IMR-90 (cell line): Measurements from ENCODE around the gene WWC2. TPM values are rescaled to one million over a fixed set of nuclear protein-coding genes. Genes with fewer than 3 reads are reported as not detected.

Experiments used
- ATAC-seq: fragments of 200-7000 bp; cut with Tn5 transposase; 2 replicates; pipeline ENCODE4 v1.9.1; 2020; ENCODE audit warnings: low read depth, mild to moderate bottlenecking, moderate library complexity
- BruUV-seq: library from RNA; stranded (reverse); fragments of 400-500 nt; replicated peaks from 2 replicates; lab custom pipeline; 2021; lab: Mats Ljungman, UMichigan
- CTCF ChIA-PET: fragments of 300-600 bp; formaldehyde crosslinking; extraction: SDS; loops from one replicate; lab custom pipeline; 2021; ENCODE audit warnings: antibody characterized with exemption; lab: Yijun Ruan, JAX
- POLR2A ChIA-PET: fragments of 300-600 bp; sonication (Branson Sonifier 250); formaldehyde crosslinking; loops from one replicate; lab custom pipeline; 2022; ENCODE audit warnings: antibody characterized with exemption; ENCODE audit not compliant: unreplicated experiment; lab: Charles Lee
- DNase-seq: peaks from one replicate; pipeline ENCODE4 v3.0.0; 2013
- H2AFZ ChIP-seq: replicated peaks from 2 replicates; pipeline ENCODE3; 2013; ENCODE audit warnings: low read length, mild to moderate bottlenecking; ENCODE audit not compliant: poor library complexity
- H2AK5ac ChIP-seq: 2 replicates; pipeline ENCODE4 v1.6.1; 2013; ENCODE audit warnings: low read depth, low read length, inconsistent platforms
- H2AK9ac ChIP-seq: replicated peaks from 2 replicates; pipeline ENCODE3; 2013; ENCODE audit warnings: mild to moderate bottlenecking, low read depth, low read length, moderate library complexity; ENCODE audit not compliant: poor library complexity
- H2BK120ac ChIP-seq: 2 replicates; pipeline ENCODE4 v1.6.1; 2013; ENCODE audit warnings: low read depth, low read length, inconsistent platforms
- H2BK15ac ChIP-seq: 3 replicates; pipeline ENCODE4 v1.6.1; 2013; ENCODE audit warnings: low read depth, low read length, inconsistent platforms
- H2BK20ac ChIP-seq: 2 replicates; pipeline ENCODE4 v1.6.1; 2013; ENCODE audit warnings: low read depth, mild to moderate bottlenecking, inconsistent platforms, low read length, moderate library complexity
- H2BK5ac ChIP-seq: 2 replicates; pipeline ENCODE4 v1.6.1; 2013; ENCODE audit warnings: mild to moderate bottlenecking, low read depth, low read length, inconsistent platforms; ENCODE audit not compliant: poor library complexity, severe bottlenecking
- H3K14ac ChIP-seq: replicated peaks from 2 replicates; pipeline ENCODE4 v1.6.1; 2013; ENCODE audit warnings: low read depth, low read length, inconsistent platforms
- H3K18ac ChIP-seq: 2 replicates; pipeline ENCODE4 v1.6.1; 2013; ENCODE audit warnings: low read depth, low read length, control low read depth
- H3K23ac ChIP-seq: 2 replicates; pipeline ENCODE4 v1.6.1; 2013; ENCODE audit warnings: low read depth, low read length, inconsistent platforms
- H3K27ac ChIP-seq: 2 replicates; pipeline ENCODE4 v1.5.1; 2013; ENCODE audit warnings: mild to moderate bottlenecking, control low read depth, low read length; ENCODE audit not compliant: insufficient read depth
- H3K27me3 ChIP-seq: 2 replicates; pipeline ENCODE4 v1.6.1; 2013; ENCODE audit warnings: low read length; ENCODE audit not compliant: control insufficient read depth, insufficient read depth
- H3K36me3 ChIP-seq: 2 replicates; pipeline ENCODE4 v1.6.1; 2013; ENCODE audit warnings: low read length, mixed read lengths; ENCODE audit not compliant: control insufficient read depth, insufficient read depth
- H3K4ac ChIP-seq: 2 replicates; pipeline ENCODE4 v1.6.1; 2013; ENCODE audit warnings: low read depth, low read length, inconsistent platforms
- H3K4me1 ChIP-seq: 2 replicates; pipeline ENCODE4 v1.6.1; 2013; ENCODE audit warnings: low read length, mixed read lengths; ENCODE audit not compliant: control insufficient read depth, insufficient read depth
- H3K4me2 ChIP-seq: 2 replicates; pipeline ENCODE4 v1.6.1; 2013; ENCODE audit warnings: low read depth, mild to moderate bottlenecking, control low read depth, low read length, moderate library complexity
- H3K4me3 ChIP-seq: 2 replicates; pipeline ENCODE4 v1.5.1; 2013; ENCODE audit warnings: low read depth, mild to moderate bottlenecking, control low read depth, low read length, moderate library complexity; ENCODE audit not compliant: insufficient read depth
- H3K56ac ChIP-seq: 2 replicates; pipeline ENCODE4 v1.6.1; 2013; ENCODE audit warnings: low read length, inconsistent platforms; ENCODE audit not compliant: insufficient read depth; ENCODE audit errors: extremely low read depth
- H3K79me1 ChIP-seq, 2 experiments: 2 replicates each; pipeline ENCODE4 v1.6.1; 2013; ENCODE audit warnings: low read length in 2 of 2, inconsistent platforms in 1 of 2, low read depth in 1 of 2
- H3K9ac ChIP-seq: 2 replicates; pipeline ENCODE4 v1.6.1; 2013; ENCODE audit warnings: low read depth, low read length, control low read depth
- H3K9me1 ChIP-seq: 2 replicates; pipeline ENCODE4 v1.6.1; 2013; ENCODE audit warnings: low read length, inconsistent platforms; ENCODE audit not compliant: insufficient read depth
- H3K9me3 ChIP-seq: 2 replicates; pipeline ENCODE4 v1.6.1; 2013; ENCODE audit warnings: low read length; ENCODE audit not compliant: control insufficient read depth, insufficient read depth
- H4K20me1 ChIP-seq: 2 replicates; pipeline ENCODE4 v1.6.1; 2013; ENCODE audit warnings: low read length, inconsistent platforms; ENCODE audit not compliant: insufficient read depth
- H4K5ac ChIP-seq: 2 replicates; pipeline ENCODE4 v1.6.1; 2013; ENCODE audit warnings: mild to moderate bottlenecking, low read depth, low read length, control low read depth
- H4K8ac ChIP-seq, 2 experiments: 2 replicates each; pipeline ENCODE4 v1.6.1; 2013; ENCODE audit warnings: low read depth in 2 of 2, low read length in 2 of 2, control low read depth in 1 of 2, inconsistent platforms in 1 of 2
- H4K91ac ChIP-seq: 2 replicates; pipeline ENCODE4 v1.6.1; 2013; ENCODE audit warnings: low read depth, low read length, inconsistent platforms; ENCODE audit not compliant: insufficient read depth
- BHLHE40 ChIP-seq: fragments of 150-350 bp; IDR thresholded peaks from 2 replicates; pipeline ENCODE4 v1.6.1; 2016; ENCODE audit warnings: mild to moderate bottlenecking, low read depth, low read length
- CEBPB ChIP-seq: IDR thresholded peaks from 2 replicates; pipeline ENCODE4 v1.6.1; 2012; ENCODE audit warnings: low read depth, low read length, improper control_type of control experiment
- CHD1 ChIP-seq: IDR thresholded peaks from 2 replicates; pipeline ENCODE4 v1.6.1; 2012; ENCODE audit warnings: low read depth, low read length, improper control_type of control experiment
- CTCF ChIP-seq: conservative IDR thresholded peaks from 2 replicates; pipeline ENCODE4 v1.5.1; 2012; ENCODE audit warnings: mild to moderate bottlenecking, low read depth, low read length, improper control_type of control experiment
- ELK1 ChIP-seq: fragments of 150-350 bp; IDR thresholded peaks from 2 replicates; pipeline ENCODE4 v1.6.1; 2016; ENCODE audit warnings: low read depth, mild to moderate bottlenecking, low read length, moderate library complexity, borderline replicate concordance
- FOS ChIP-seq: fragments of 150-350 bp; IDR thresholded peaks from 2 replicates; pipeline ENCODE4 v1.6.1; 2016; ENCODE audit warnings: low read depth, low read length
- MAFK ChIP-seq: IDR thresholded peaks from 2 replicates; pipeline ENCODE4 v1.6.1; 2012; ENCODE audit warnings: low read depth, low read length, improper control_type of control experiment
- MAZ ChIP-seq: IDR thresholded peaks from 2 replicates; pipeline ENCODE4 v1.6.1; 2012; ENCODE audit warnings: low read depth, mild to moderate bottlenecking, low read length, improper control_type of control experiment, moderate library complexity, borderline replicate concordance
- MXI1 ChIP-seq: IDR thresholded peaks from 2 replicates; pipeline ENCODE4 v1.6.1; 2012; ENCODE audit warnings: low read depth, mild to moderate bottlenecking, low read length, moderate library complexity, borderline replicate concordance
- NFE2L2 ChIP-seq: fragments of 150-350 bp; IDR thresholded peaks from 2 replicates; pipeline ENCODE4 v1.6.1; 2016; ENCODE audit warnings: low read depth, mild to moderate bottlenecking, low read length
- POLR2A ChIP-seq: IDR thresholded peaks from 2 replicates; pipeline ENCODE4 v1.6.1; 2012; ENCODE audit warnings: mild to moderate bottlenecking, low read depth, low read length
- RAD21 ChIP-seq: IDR thresholded peaks from 2 replicates; pipeline ENCODE4 v1.6.1; 2012; ENCODE audit warnings: low read length, improper control_type of control experiment
- RCOR1 ChIP-seq: IDR thresholded peaks from 2 replicates; pipeline ENCODE4 v1.6.1; 2012; ENCODE audit warnings: mild to moderate bottlenecking, low read length, improper control_type of control experiment; ENCODE audit not compliant: insufficient replicate concordance
- RFX5 ChIP-seq: IDR thresholded peaks from 2 replicates; pipeline ENCODE4 v1.8.0; 2012; ENCODE audit warnings: low read depth, mild to moderate bottlenecking, low read length, moderate library complexity
- SMC3 ChIP-seq: fragments of 150-350 bp; IDR thresholded peaks from 2 replicates; pipeline ENCODE4 v1.6.1; 2016; ENCODE audit warnings: low read depth, mild to moderate bottlenecking, antibody characterized with exemption, low read length, moderate library complexity
- USF2 ChIP-seq: fragments of 150-350 bp; IDR thresholded peaks from 2 replicates; pipeline ENCODE4 v1.6.1; 2017; ENCODE audit warnings: mild to moderate bottlenecking, antibody characterized with exemption, low read length, low read depth
- WGBS, 2 experiments: methylation state at CpG; one replicate each; pipeline versions ENCODE4 v1.1.5 to v1.1.7; 2013; ENCODE audit warnings: missing lambda C conversion rate in 2 of 2; ENCODE audit not compliant: insufficient read length in 1 of 2; ENCODE audit errors: extremely low coverage in 2 of 2; 5-methylcytosine and 5-hydroxymethylcytosine counted together
- dilution Hi-C: fragments of 300-500 bp; cut with HindIII; formaldehyde crosslinking; loops from one replicate; pipeline ENCODE4 v1.14.3; 2018; ENCODE audit warnings: low sequenced_read_pairs; ENCODE audit not compliant: unreplicated experiment
- in situ Hi-C: fragments of 300-500 bp; cut with MboI; formaldehyde crosslinking; loops from 3 replicates; pipeline ENCODE4 v1.14.3; 2019; ENCODE audit warnings: low sequenced_read_pairs, inconsistent platforms, mixed read lengths
- intact Hi-C: fragments of 100-400 bp; cut with micrococcal nuclease; formaldehyde crosslinking; loops from 2 replicates; pipeline ENCODE4 v1.10.0; 2022
- polyA plus RNA-seq, 3 experiments: library from polyadenylated mRNA; depleted of rRNA; stranded (reverse); fragments of >200 nt; gene quantifications; 2 replicates each; pipeline ENCODE4 v1.2.3, GENCODE V29; 2012; ENCODE audit warnings: low replicate concordance in 1 of 3
- total RNA-seq: library from RNA; depleted of rRNA; stranded (reverse); fragments of >200 nt; gene quantifications from 2 replicates; pipeline ENCODE4 v1.2.3, GENCODE V29; 2012

The WWC2 gene
- total and polyA plus RNA-seq, 2 of the 4 experiments (the other 2 are of a cell fraction) = 26.6 to 27.4 TPM

- H4K8ac ChIP-seq = no peak overlapping the region
- DNase-seq = no peak
- H3K4ac ChIP-seq = no peak overlapping the region
- H3K14ac ChIP-seq = no peak overlapping the region
- ChIA-PET POLR2A (no interaction called here), CTCF (no interaction called here)
- H4K91ac ChIP-seq = no peak overlapping the region
- H2BK15ac ChIP-seq = no peak overlapping the region
- in situ Hi-C loops = no loop called here
- H2BK20ac ChIP-seq = no peak overlapping the region
- H2AK9ac ChIP-seq = no peak overlapping the region
- H2BK120ac ChIP-seq = no peak overlapping the region
- H2BK5ac ChIP-seq = no peak overlapping the region
- H4K20me1 ChIP-seq = no peaks in the 10 kb centered on the region
- no peaks in the 10 kb centered on the region; the same call in 1 of the 2 replicates for H3K4me1 ChIP-seq
- H3K56ac ChIP-seq = no peak overlapping the region
- H3K4me2 ChIP-seq = no peak overlapping the region
- H3K27me3 ChIP-seq = no peaks in the 10 kb centered on the region
- peaks cover 18% of the 10 kb centered on the region for H3K36me3 ChIP-seq
- dilution Hi-C loops = no loop called here
- no peaks in the 10 kb centered on the region; the same call in 1 of the 2 replicates for H3K9me1 ChIP-seq
- H3K27ac ChIP-seq = no peak overlapping the region
- no peak overlapping the region for H3K23ac ChIP-seq
- no peak overlapping the region for H3K18ac ChIP-seq
- peaks cover 2 to 4% of the 10 kb centered on the region in 2 experiments; a peak in 2 of 4 replicates for H3K79me1 ChIP-seq
- H2AK5ac ChIP-seq = no peak overlapping the region
- no peak overlapping the region for H4K5ac ChIP-seq
- H2AFZ ChIP-seq = no peak overlapping the region
- BruUV-seq = no TSS peak
- ATAC-seq = no peak
- TF ChIP-seq SMC3 (no peak), NFE2L2 (no peak), MXI1 (no peak), RCOR1 (no peak), CTCF (no peak), RFX5 (no peak), CEBPB (no peak), MAZ (no peak), USF2 (no peak), RAD21 (no peak), MAFK (no peak), CHD1 (no peak), POLR2A (no peak), ELK1 (no peak), BHLHE40 (no peak), FOS (no peak)
- intact Hi-C loops = no loop called here
- no peak overlapping the region for H3K9ac ChIP-seq
- H3K4me3 ChIP-seq = no peak overlapping the region
- H3K9me3 ChIP-seq = peaks cover 8% of the 10 kb centered on the region
- WGBS, 2 experiments = no CpG with 5 or more reads among the region's 1 CpG
Measured at GRCh38 chr4:183276106-183276505, 177.0 kb downstream of the WWC2 start.
